GM12872 (cell line): ENCODE measurements around the gene CMTM3.
A peak's percentile ranks its signal among the peaks of the same experiment; 100 is the strongest.

ENCODE experiments used
- CTCF ChIP-seq: IDR thresholded peaks from 3 replicates; pipeline ENCODE4 v1.5.1; 2011; ENCODE audit warnings: low read depth, mild to moderate bottlenecking, low read length, moderate library complexity; ENCODE audit not compliant: insufficient read depth

The CMTM3 gene

GRCh38 chr16:66650707-66651473, 46.4 kb downstream of the CMTM3 start:
- peak; percentile 96 for TF ChIP-seq CTCF

- TF ChIP-seq CTCF, result no peak
Observed at GRCh38 chr16:66651474-66651765, 46.9 kb downstream of the CMTM3 start.

- TF ChIP-seq CTCF, result no peak
Observed at GRCh38 chr16:66651965-66652364, 47.5 kb downstream of the CMTM3 start.

- no peak for TF ChIP-seq CTCF
Observed at GRCh38 chr16:66652661-66653360, 48.3 kb downstream of the CMTM3 start.

- no peak for TF ChIP-seq CTCF
Observed at GRCh38 chr16:66653581-66654350, 49.3 kb downstream of the CMTM3 start.

GRCh38 chr16:66656547-66656946, 52.0 kb downstream of the CMTM3 start:
- TF ChIP-seq CTCF, result no peak

- TF ChIP-seq CTCF, result no peak
Observed at GRCh38 chr16:66658143-66658859, 53.8 kb downstream of the CMTM3 start.
